Lung (tissue), 12 donors: ENCODE results near the gene PPOX. TPM values are rescaled to one million over a fixed set of nuclear protein-coding genes. Genes with fewer than 3 reads are reported as not detected.

Source experiments
- ATAC-seq: fragments of 200-7000 bp; cut with Tn5 transposase; one replicate; pipeline ENCODE4 v1.9.1; 2020; ENCODE audit warnings: moderate number of reproducible peaks; ENCODE audit not compliant: insufficient read depth, low FRiP score
- DNase-seq, 3 donors: peaks; one replicate each; pipeline ENCODE4 v3.0.0-alpha.2; 2013 to 2017
- H3K27ac ChIP-seq, 2 donors: one replicate each; pipeline ENCODE4 v1.5.1; 2013; ENCODE audit warnings: mild to moderate bottlenecking in 2 of 2, moderate library complexity in 2 of 2, control low read depth in 1 of 2, inconsistent platforms in 1 of 2, low read depth in 1 of 2, low read length in 1 of 2
- H3K27me3 ChIP-seq, 3 donors: one replicate each; pipeline ENCODE4 v1.5.1; 2013; ENCODE audit warnings: low read length in 2 of 3; ENCODE audit not compliant: control insufficient read depth in 3 of 3, insufficient read depth in 3 of 3
- H3K36me3 ChIP-seq, 4 donors: one replicate each; pipeline ENCODE4 v1.5.1; 2013; ENCODE audit warnings: low read length in 4 of 4, mild to moderate bottlenecking in 1 of 4, moderate library complexity in 1 of 4; ENCODE audit not compliant: control insufficient read depth in 4 of 4, insufficient read depth in 4 of 4
- H3K4me1 ChIP-seq, 5 donors: one replicate each; pipeline ENCODE4 v1.5.1; 2013; ENCODE audit warnings: low read length in 5 of 5, mild to moderate bottlenecking in 2 of 5, moderate library complexity in 1 of 5; ENCODE audit not compliant: control insufficient read depth in 5 of 5, insufficient read depth in 5 of 5
- H3K4me3 ChIP-seq: one replicate; pipeline ENCODE4 v1.5.1; 2013; ENCODE audit warnings: mild to moderate bottlenecking, control low read depth, moderate library complexity
- H3K9ac ChIP-seq, 2 donors: one replicate each; pipeline ENCODE4 v1.5.1; 2013; ENCODE audit warnings: low read length in 2 of 2, control low read depth in 1 of 2; ENCODE audit not compliant: insufficient read depth in 1 of 2
- H3K9me3 ChIP-seq, 4 donors: one replicate each; pipeline ENCODE4 v1.5.1; 2013; ENCODE audit warnings: low read length in 3 of 4, mild to moderate bottlenecking in 1 of 4, moderate library complexity in 1 of 4; ENCODE audit not compliant: control insufficient read depth in 4 of 4, insufficient read depth in 3 of 4
- WGBS, 2 donors: extraction: QIAGEN DNeasy Blood & Tissue Kit; methylation state at CpG; one replicate each; pipeline ENCODE4 v1.1.7; 2013; 5-methylcytosine and 5-hydroxymethylcytosine counted together
- polyA plus RNA-seq, 2 donors: library from polyadenylated mRNA; stranded (reverse); fragments of 200-250 nt; gene quantifications; one replicate each; pipeline ENCODE4 v1.2.1, GENCODE V29; 2013
- total RNA-seq, 2 donors: library from RNA; depleted of rRNA in 1 of 2; stranded (reverse); fragments of >200 nt in 1 of 2; gene quantifications; one replicate each; pipeline ENCODE4 v1.2.1, GENCODE V29; 2014 to 2021
- TF ChIP-seq, protein P1 (sequence below): IDR thresholded peaks from 2 replicates; pipeline ENCODE4 v1.5.1; 2012; ENCODE audit warnings: mild to moderate bottlenecking; ENCODE audit errors: control extremely low read depth, extremely low read depth
- donor health status: control.
- donor health status: control.
- donor health status: Bipolar disorder and iron deficiency.
- donor health status: healthy.
- donor health status: DM: yes; HTN: yes; CAD: no.

PPOX gene
- total and polyA plus RNA-seq, 4 donors, result 14.8 to 34.1 (median 33.0) TPM

DNA sequence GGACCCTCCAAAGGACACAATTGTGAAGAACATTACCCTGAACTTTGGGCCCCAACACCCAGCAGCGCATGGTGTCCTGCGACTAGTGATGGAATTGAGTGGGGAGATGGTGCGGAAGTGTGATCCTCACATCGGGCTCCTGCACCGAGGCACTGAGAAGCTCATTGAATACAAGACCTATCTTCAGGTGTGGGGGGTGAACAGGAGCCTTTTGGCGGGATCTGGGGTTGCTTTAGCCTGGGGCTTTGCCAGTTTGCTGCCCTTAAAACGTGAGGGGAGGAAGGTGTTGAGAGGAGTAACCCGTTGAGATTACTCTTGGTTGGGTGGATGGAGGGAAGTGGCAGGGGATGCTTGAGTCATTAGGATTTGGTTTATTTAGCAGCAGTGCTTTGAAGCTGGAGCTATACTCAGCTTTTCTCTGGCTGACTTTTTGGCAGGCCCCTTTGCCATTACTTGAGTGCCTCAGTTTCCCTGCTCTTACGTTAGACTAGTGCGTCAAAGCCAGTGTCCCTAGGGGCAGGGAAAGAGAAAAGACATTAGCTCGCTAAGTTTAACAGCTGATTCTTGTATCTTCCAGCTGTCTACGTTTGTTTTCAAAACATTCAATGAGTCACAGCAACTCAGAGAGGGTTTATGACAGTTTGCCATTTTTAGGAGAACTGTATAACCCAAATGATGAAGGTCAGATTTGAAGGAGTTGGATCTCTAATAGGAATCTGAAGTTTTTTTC lies 40.4 kb downstream of the PPOX start:
- no peak overlapping the region for H3K4me3 ChIP-seq
- peaks cover 5 to 19% (median 9%) of the 10 kb centered on the region in 5 donors for H3K4me1 ChIP-seq
- 85 to 90% methylated on average over 12 of the region's 12 CpGs for WGBS, 2 donors
- no peaks in the 10 kb centered on the region for H3K27me3 ChIP-seq
- TF ChIP-seq, protein P1, sequence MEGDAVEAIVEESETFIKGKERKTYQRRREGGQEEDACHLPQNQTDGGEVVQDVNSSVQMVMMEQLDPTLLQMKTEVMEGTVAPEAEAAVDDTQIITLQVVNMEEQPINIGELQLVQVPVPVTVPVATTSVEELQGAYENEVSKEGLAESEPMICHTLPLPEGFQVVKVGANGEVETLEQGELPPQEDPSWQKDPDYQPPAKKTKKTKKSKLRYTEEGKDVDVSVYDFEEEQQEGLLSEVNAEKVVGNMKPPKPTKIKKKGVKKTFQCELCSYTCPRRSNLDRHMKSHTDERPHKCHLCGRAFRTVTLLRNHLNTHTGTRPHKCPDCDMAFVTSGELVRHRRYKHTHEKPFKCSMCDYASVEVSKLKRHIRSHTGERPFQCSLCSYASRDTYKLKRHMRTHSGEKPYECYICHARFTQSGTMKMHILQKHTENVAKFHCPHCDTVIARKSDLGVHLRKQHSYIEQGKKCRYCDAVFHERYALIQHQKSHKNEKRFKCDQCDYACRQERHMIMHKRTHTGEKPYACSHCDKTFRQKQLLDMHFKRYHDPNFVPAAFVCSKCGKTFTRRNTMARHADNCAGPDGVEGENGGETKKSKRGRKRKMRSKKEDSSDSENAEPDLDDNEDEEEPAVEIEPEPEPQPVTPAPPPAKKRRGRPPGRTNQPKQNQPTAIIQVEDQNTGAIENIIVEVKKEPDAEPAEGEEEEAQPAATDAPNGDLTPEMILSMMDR, result no peak
- H3K36me3 ChIP-seq, result peaks cover 15 to 57% (median 40%) of the 10 kb centered on the region in 4 donors
- H3K9me3 ChIP-seq, result no peaks in the 10 kb centered on the region
- ATAC-seq, result no peak
- H3K9ac ChIP-seq, result no peak overlapping the region
- peak in 1 of 3 donors; percentile 53 for DNase-seq
- peak overlapping the region; percentile 47 to 75 for H3K27ac ChIP-seq

DNA sequence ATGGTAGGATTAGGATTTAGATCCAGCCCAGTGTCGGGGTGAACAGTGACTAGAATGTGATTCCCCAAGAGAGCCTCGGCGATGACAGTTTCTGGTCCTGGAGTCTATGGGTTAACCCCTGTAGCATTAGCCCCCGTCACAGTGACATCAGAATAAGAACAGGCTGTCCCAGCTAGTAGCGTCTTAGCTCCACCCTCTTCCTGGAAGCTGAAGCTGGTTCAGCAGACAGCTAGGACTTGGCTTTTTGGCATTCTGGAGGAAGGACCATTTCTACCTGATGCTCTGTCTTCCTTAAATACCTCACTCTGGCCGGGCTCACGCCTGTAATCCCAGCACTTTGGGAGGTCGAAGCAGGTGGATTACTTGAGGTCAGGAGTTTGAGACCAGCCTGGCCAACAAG lies 40.9 kb downstream of the PPOX start:
- Histone ChIP-seq H3K36me3 (peaks cover 21 to 61% (median 44%) of the 10 kb centered on the region in 4 donors), H3K9me3 (no peaks in the 10 kb centered on the region), H3K27ac (peak overlapping the region in 1 of 2 donors; percentile 47), H3K4me1 (peaks cover 4 to 15% (median 9%) of the 10 kb centered on the region in 5 donors), H3K27me3 (no peaks in the 10 kb centered on the region), H3K9ac (no peak overlapping the region), H3K4me3 (no peak overlapping the region)
- 73 to 79% methylated on average over 8 of the region's 8 CpGs for WGBS, 2 donors
- TF ChIP-seq, protein P1, result no peak
- DNase-seq (peak in 1 of 3 donors; percentile 49), ATAC-seq (no peak)

DNA sequence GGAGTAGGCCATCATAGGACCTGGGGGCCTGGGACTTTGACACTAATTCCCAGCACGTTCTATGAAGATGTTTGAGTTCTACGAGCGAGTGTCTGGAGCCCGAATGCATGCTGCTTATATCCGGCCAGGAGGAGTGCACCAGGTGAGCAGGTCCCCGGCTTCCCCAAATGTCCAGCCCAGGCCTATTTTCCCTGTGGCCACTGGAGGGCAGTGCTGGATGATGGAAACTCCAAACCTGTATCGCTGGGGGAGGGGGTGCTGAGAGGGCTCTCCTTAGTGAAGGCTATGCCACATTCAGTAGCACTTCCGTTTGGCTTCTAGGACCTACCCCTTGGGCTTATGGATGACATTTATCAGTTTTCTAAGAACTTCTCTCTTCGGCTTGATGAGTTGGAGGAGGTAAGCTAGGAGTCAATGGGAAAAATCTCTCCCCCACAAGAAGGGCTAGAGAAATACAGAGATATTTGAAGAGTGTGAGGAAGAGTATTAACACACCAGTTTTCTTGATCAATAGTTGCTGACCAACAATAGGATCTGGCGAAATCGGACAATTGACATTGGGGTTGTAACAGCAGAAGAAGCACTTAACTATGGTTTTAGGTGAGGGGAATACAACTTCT lies 43.7 kb downstream of the PPOX start:
- H3K27ac ChIP-seq, result no peak overlapping the region
- H3K4me1 ChIP-seq, result peaks cover 0 to 12% (median 4%) of the 10 kb centered on the region in 5 donors

More for the DNA sequence above, 43.7 kb downstream of the PPOX start:
- WGBS, 2 donors, result 38 to 39% methylated on average over 11 of the region's 11 CpGs
- Histone ChIP-seq H3K9ac (no peak overlapping the region), H3K9me3 (no peaks in the 10 kb centered on the region), H3K4me3 (no peak overlapping the region), H3K36me3 (peaks cover 40 to 67% (median 55%) of the 10 kb centered on the region in 4 donors), H3K27me3 (no peaks in the 10 kb centered on the region)
- TF ChIP-seq, protein P1, result peak; percentile 68
- DNase-seq (peak; percentile 68 to 72 (median 69)), ATAC-seq (peak; percentile 81)
